GM19240 (cell line): ENCODE data around the gene IQSEC1.

ENCODE experiments used
- DNase-seq: peaks from one replicate; pipeline ENCODE4 v3.0.0; 2011; ENCODE audit warnings: low spot score; ENCODE audit not compliant: insufficient read length

IQSEC1 gene

DNA sequence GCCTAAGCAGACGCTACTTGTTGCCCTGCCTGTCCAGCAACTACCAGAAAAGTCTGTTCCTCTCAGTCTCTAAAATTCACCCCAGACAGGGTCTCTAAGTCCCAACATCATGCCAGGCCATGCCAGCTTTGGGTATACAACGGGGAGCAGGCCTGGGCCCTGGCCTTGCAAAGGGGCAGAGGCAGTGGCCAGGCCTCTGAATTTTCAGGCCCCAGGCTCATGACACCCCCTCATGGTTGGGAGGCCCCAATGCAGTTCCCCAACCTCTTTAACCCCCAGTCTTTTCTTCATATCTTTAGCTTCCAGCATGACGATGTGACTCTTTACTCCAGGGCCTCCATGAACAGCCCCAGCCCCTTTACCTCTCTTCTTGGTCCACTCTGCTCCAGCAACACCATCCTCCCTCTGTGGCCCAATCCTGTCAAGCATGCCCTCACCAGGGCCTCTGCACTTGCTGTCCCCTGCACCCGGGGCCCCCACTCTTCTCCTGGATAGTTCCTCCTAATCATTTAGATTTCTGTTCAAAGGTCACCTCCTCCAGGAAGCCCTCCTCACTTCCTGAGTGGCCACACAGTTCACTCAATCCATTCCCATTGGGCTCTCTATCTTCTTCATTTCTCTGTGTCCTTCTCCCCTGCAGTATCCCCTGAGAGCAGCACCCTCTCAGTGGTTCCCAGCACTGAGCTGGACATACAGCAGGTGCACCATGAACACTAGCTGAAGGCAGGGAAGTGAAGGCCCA, 4.8 kb downstream of the IQSEC1 start:
- DNase-seq = no peak

GRCh38 chr3:13067778-13068177, 5.5 kb downstream of the IQSEC1 start:
- no peak for DNase-seq

DNA sequence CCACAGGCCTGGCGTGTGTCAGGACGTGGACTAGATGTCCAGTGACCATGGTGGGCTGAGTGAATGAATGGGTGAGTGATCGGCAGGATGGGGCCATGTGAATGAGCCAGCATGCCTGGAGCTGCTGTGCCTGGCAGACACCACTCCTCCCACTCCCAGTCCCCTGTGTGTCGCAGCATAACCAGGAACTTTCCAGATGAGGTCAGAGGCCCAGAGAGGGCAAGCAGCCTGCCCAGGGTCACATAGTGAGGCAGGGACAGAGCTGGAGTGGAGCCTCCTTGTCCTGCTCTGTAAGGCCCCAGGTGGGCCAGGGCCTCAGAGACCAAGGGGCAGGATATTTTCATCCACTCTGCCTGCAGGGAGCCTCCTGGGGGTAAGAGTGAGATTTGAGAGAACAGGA, 6.4 kb downstream of the IQSEC1 start:
- DNase-seq = no peak

DNA sequence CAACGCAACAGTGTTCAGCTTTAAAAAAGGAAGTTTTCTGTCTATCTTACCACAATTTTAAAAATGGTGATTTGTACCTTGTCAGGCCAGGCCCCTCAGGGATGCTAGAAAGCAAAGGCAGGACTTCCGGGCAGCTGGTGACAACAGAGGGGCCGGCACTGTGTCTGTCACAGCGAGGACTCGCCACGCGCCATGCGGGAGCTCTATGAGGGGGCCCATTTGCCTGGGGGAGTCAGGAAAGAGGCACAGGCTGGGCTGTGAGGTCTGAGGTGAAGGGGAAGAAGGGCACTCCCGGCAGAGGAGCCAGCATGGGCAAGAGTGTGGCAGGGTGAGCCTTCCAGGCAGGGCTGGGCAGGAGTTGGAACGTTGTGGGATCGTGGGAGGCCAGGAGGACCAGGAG, 7.0 kb downstream of the IQSEC1 start:
- DNase-seq = no peak

GRCh38 chr3:13065727-13066126, 7.5 kb downstream of the IQSEC1 start:
- no peak for DNase-seq

- no peak for DNase-seq
These were observed 8.3 kb downstream of the IQSEC1 start for GRCh38 chr3:13064964-13065363.

DNA sequence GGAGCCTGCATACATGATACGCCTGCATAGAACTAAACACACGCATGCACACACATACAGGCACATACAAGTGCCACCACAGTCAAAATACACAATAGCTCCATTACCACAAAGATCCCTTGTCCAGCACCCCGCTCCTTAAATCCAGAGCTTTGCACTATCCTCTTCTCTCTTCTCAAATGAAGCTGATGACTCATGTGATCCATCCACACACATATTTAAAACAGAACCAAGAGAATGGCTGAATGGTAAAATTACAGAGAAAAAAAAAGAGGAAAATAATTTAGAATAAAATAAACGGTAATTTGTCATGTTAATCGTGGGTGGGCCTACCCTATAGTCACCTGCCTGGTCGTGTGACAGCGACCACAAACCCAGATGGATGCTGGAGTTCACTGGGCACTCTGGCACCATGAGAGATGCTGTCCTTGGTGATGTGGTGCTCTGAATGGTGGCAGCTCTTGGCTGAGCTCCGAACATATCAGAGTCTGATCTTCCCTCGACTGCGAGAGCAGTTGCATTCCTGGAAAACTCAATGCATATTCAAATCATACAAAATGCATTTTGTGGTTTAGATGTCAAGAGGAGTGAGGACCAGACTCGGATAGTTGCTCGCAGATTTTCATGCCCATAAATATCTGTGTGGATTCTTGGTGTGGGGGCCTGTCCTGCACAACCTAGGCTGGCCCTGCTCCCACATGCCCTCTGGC, 8.9 kb downstream of the IQSEC1 start:
- no peak for DNase-seq

GRCh38 chr3:13063225-13063624, 10.0 kb downstream of the IQSEC1 start:
- no peak for DNase-seq

GRCh38 chr3:13062647-13063046, 10.6 kb downstream of the IQSEC1 start:
- DNase-seq = no peak

GRCh38 chr3:13060341-13060910, 12.8 kb downstream of the IQSEC1 start:
- DNase-seq = no peak

DNA sequence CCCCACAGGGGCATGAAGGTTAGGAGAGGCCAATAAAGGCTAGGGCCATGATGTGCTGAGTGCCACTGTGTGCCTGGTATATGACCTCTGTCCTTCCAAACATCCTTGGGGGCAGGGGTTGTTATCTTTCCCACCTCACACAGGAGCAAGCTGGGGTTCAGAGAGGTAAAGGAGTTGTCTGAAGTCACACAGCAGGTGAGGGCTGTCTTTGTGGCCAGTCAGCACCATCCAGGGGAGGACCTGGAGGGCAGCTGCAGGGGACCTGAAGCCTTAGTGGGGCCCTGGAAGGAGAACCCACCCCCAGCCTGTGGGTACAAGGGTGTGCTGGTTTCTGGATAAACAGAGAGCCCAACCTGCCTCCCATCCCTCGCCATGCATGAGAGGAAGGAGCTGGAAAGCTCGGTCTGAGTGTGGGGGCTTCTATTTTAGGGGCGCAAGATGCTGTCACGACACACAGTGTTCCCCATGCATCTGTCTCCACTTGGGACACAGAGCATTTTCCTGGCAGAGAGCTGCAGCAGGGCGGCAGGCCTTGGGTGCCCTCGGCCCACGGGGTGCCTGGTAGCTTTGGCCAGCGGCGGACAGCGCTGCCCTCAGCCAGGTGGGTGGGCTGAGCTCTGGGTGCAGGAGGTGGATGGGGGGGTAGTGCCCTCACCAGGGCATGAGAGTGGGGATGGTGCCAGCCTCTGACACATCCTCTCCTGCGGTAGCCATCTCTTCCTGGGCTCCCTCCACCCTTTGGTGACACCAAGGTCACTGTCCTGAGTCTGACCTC, 14.7 kb downstream of the IQSEC1 start:
- no peak for DNase-seq

GRCh38 chr3:13057282-13058040, 15.8 kb downstream of the IQSEC1 start:
- DNase-seq = no peak

- DNase-seq = no peak
These were observed 17.6 kb downstream of the IQSEC1 start for GRCh38 chr3:13055634-13056033.

GRCh38 chr3:13054341-13055285, 18.6 kb downstream of the IQSEC1 start:
- DNase-seq = no peak

DNA sequence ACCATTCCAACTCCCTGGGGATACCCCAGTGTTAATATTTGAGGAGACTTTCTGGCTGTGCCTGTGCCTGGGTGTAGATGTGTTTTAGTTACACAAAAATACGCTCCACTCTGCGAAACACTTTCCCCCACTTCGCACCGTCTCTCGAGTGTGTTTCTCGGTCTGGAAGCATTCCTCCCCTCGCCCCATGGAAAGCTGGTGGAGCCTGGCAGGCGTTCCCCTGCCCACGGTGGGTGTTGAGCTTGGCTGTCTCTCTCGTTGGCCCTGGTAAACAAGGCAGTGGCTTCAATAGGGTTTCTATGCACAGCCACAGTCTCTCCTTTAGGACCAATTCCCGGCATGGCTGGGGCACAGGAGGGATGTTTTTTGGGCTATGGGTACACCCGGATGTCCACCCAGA, 19.3 kb downstream of the IQSEC1 start:
- no peak for DNase-seq

DNA sequence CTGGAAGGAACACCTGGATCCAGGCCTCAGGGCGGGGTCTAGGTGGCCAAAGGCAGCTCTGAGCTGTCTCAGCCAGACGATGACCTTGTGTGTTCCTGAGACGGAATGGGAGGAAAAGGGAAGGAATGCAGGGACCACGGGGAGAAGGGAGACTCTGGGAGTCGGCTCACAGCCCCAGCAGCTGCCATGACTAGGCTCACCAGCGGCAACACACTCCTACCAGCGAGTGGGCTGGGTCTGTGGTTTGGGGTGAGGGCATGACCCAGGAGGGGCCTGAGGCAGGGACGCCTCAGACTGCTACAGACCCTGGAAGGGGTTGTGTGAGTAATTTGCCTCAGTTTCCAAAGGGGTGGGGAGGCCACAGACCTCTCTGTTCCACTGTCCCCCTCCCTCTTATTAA, 19.8 kb downstream of the IQSEC1 start:
- no peak for DNase-seq

GRCh38 chr3:13052191-13052820, 20.9 kb downstream of the IQSEC1 start:
- no peak for DNase-seq

DNA sequence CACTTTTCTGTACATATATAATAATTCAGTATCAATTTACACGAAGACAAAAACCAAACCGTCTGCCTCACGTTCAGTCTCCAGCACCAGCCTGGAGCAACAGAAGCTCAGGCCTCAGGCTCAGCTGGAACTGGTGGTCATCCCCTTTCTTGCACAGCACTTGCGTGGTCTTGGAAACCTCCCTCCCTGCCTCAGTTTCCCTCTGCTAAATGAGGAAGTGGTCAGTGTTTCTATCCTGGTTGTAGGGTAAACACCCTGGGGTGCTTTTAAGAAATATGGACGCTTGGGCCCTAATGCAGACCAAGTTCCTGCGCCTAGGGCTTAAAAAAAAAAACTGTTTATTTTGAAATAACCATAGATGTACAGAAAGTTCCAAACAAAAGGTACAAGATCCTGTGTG, 21.6 kb downstream of the IQSEC1 start:
- DNase-seq = no peak

DNA sequence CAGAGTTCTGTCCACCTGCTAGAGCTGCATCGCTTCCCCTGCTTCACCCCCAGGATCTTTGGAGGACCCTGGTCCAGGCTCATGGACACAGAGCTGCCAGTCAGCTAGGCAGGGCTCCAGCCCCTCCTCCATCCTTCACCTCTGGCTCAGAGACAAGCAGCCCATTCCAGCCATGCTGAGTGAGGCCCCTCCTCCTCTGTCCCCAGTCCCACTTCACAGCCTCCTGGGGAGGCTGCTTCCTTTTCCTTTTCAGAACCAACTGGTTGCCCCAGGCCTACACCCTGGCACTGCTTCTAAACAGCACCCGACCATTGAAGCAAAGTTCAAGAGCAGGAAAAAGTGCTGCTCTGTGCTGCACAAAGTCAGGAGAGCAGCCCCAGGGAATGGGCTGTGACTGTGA, 22.2 kb downstream of the IQSEC1 start:
- no peak for DNase-seq

DNA sequence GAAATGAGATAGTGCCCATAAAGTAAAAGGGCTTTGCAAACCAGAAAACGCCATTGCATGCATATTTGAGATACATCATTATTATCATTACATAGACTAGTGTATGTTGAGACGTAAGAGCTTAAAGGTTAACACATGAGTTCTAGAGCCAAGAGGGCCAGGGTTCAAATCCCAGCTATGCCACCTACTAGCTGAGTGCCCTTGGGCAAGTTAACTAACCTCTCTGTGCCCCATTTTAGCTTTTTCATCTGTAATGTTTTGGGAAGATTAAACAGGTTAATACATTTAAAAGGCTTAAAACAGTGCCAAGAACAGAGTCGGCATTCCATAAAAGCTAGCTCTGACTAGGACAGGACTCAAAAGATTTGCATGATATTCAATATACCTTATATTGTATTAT, 22.8 kb downstream of the IQSEC1 start:
- DNase-seq = no peak
